ENCODE measurements around the gene CLPTM1.

CLPTM1 gene

GRCh38 chr19:45032421-45032820 is 77.2 kb downstream of the CLPTM1 start:
- H3K4me3 ChIP-seq (ENCODE audit: low read length), result no peak overlapping the region
- no peak overlapping the region for H3K23ac ChIP-seq (ENCODE audit: low read length)
- H3K79me1 ChIP-seq (ENCODE audit: low read length), result no peaks in the 10 kb centered on the region
- no peak overlapping the region for H3K18ac ChIP-seq (ENCODE audit: low read length)
- no peak overlapping the region for H3K4ac ChIP-seq (ENCODE audit: low read depth, low read length)
- no peaks in the 10 kb centered on the region for H3K4me1 ChIP-seq (ENCODE audit: control insufficient read depth, low read depth, low read length)
- no peak overlapping the region for H2BK15ac ChIP-seq (replicated peaks; ENCODE audit: low read depth)
- H3K79me2 ChIP-seq (ENCODE audit: control insufficient read depth, insufficient read depth, low read length), result no peaks in the 10 kb centered on the region
- no peak overlapping the region for H3K4me2 ChIP-seq (ENCODE audit: low read length)
- H3K36me3 ChIP-seq (ENCODE audit: control insufficient read depth, insufficient read depth, low read length), result no peaks in the 10 kb centered on the region
- H3K27me3 ChIP-seq (ENCODE audit: insufficient read depth, low read length, poor library complexity), result no peaks in the 10 kb centered on the region
- no peak for DNase-seq
- no peak overlapping the region for H2BK120ac ChIP-seq (ENCODE audit: low read depth, low read length)
- WGBS (ENCODE audit: extremely low coverage, insufficient coverage, low lambda C conversion rate), result no CpG with 5 or more reads among the region's 18 CpGs
- H2AK5ac ChIP-seq (ENCODE audit: low read length), result no peak overlapping the region
- H2BK5ac ChIP-seq (ENCODE audit: low read length), result no peak overlapping the region
- H4K5ac ChIP-seq (ENCODE audit: low read length), result no peak overlapping the region
- H3K9ac ChIP-seq (ENCODE audit: low read length), result no peak overlapping the region
- H4K8ac ChIP-seq (ENCODE audit: low read depth, low read length), result no peak overlapping the region
- H3K56ac ChIP-seq (ENCODE audit: low read length), result no peak overlapping the region
- no peak overlapping the region for H3K27ac ChIP-seq (ENCODE audit: low read depth, low read length)

- peaks cover 7% of the 10 kb centered on the region for H3K79me1 ChIP-seq (ENCODE audit: low read length)
- H2AK5ac ChIP-seq (ENCODE audit: low read length), result no peak overlapping the region
- no peak for DNase-seq
- no peak overlapping the region for H2BK120ac ChIP-seq (ENCODE audit: low read depth, low read length)
- H3K23ac ChIP-seq (ENCODE audit: low read length), result no peak overlapping the region
- no peak overlapping the region for H3K27ac ChIP-seq (ENCODE audit: low read depth, low read length)
- H4K5ac ChIP-seq (ENCODE audit: low read length), result no peak overlapping the region
- H3K4me1 ChIP-seq (ENCODE audit: control insufficient read depth, low read depth, low read length), result no peaks in the 10 kb centered on the region
- WGBS (ENCODE audit: extremely low coverage, insufficient coverage, low lambda C conversion rate), result no CpG with 5 or more reads among the region's 6 CpGs
- no peak overlapping the region for H3K4ac ChIP-seq (ENCODE audit: low read depth, low read length)
- H2BK15ac ChIP-seq (replicated peaks; ENCODE audit: low read depth), result no peak overlapping the region
- H3K4me2 ChIP-seq (ENCODE audit: low read length), result no peak overlapping the region
- no peak overlapping the region for H4K8ac ChIP-seq (ENCODE audit: low read depth, low read length)
- no peaks in the 10 kb centered on the region for H3K36me3 ChIP-seq (ENCODE audit: control insufficient read depth, insufficient read depth, low read length)
- no peak overlapping the region for H3K56ac ChIP-seq (ENCODE audit: low read length)
- no peak overlapping the region for H2BK5ac ChIP-seq (ENCODE audit: low read length)
- peaks cover 12% of the 10 kb centered on the region for H3K79me2 ChIP-seq (ENCODE audit: control insufficient read depth, insufficient read depth, low read length)
- no peak overlapping the region for H3K18ac ChIP-seq (ENCODE audit: low read length)
- no peak overlapping the region for H3K9ac ChIP-seq (ENCODE audit: low read length)
- H3K27me3 ChIP-seq (ENCODE audit: insufficient read depth, low read length, poor library complexity), result no peaks in the 10 kb centered on the region
- no peak overlapping the region for H3K4me3 ChIP-seq (ENCODE audit: low read length)
Observed at GRCh38 chr19:45035755-45036154, 80.6 kb downstream of the CLPTM1 start.

GRCh38 chr19:45037393-45038169 is 82.4 kb downstream of the CLPTM1 start:
- no peak overlapping the region for H2AK5ac ChIP-seq (ENCODE audit: low read length)
- peaks cover 14% of the 10 kb centered on the region for H3K79me1 ChIP-seq (ENCODE audit: low read length)
- no peak overlapping the region for H3K9ac ChIP-seq (ENCODE audit: low read length)
- H3K23ac ChIP-seq (ENCODE audit: low read length), result no peak overlapping the region
- H4K8ac ChIP-seq (ENCODE audit: low read depth, low read length), result no peak overlapping the region
- peaks cover 18% of the 10 kb centered on the region for H3K79me2 ChIP-seq (ENCODE audit: control insufficient read depth, insufficient read depth, low read length)
- no peak overlapping the region for H3K4me3 ChIP-seq (ENCODE audit: low read length)
- H3K4me2 ChIP-seq (ENCODE audit: low read length), result no peak overlapping the region
- no peaks in the 10 kb centered on the region for H3K36me3 ChIP-seq (ENCODE audit: control insufficient read depth, insufficient read depth, low read length)
- no CpG with 5 or more reads among the region's 37 CpGs for WGBS (ENCODE audit: extremely low coverage, insufficient coverage, low lambda C conversion rate)
- no peak overlapping the region for H3K27ac ChIP-seq (ENCODE audit: low read depth, low read length)
- no peak overlapping the region for H2BK15ac ChIP-seq (replicated peaks; ENCODE audit: low read depth)
- no peaks in the 10 kb centered on the region for H3K4me1 ChIP-seq (ENCODE audit: control insufficient read depth, low read depth, low read length)
- no peak overlapping the region for H3K4ac ChIP-seq (ENCODE audit: low read depth, low read length)
- H3K56ac ChIP-seq (ENCODE audit: low read length), result no peak overlapping the region
- no peak overlapping the region for H2BK5ac ChIP-seq (ENCODE audit: low read length)
- H3K27me3 ChIP-seq (ENCODE audit: insufficient read depth, low read length, poor library complexity), result no peaks in the 10 kb centered on the region
- H3K18ac ChIP-seq (ENCODE audit: low read length), result no peak overlapping the region
- H4K5ac ChIP-seq (ENCODE audit: low read length), result no peak overlapping the region
- DNase-seq, result no peak
- H2BK120ac ChIP-seq (ENCODE audit: low read depth, low read length), result no peak overlapping the region

GRCh38 chr19:45038931-45039893 is 84.0 kb downstream of the CLPTM1 start, which contains the start of gene CLASRP:
CLASRP (plus strand) TSS chr19:45039045; CDS start chr19:45040213, 1,168 bp downstream.
- Histone ChIP-seq H3K36me3 (ENCODE audit: control insufficient read depth, insufficient read depth, low read length) (peaks cover 5% of the 10 kb centered on the region), H3K79me2 (ENCODE audit: control insufficient read depth, insufficient read depth, low read length) (peaks cover 22% of the 10 kb centered on the region), H4K5ac (ENCODE audit: low read length) (no peak within 1 kb of the TSS), H3K27ac (ENCODE audit: low read depth, low read length) (peak within 1 kb of the TSS; percentile 75), H3K9ac (ENCODE audit: low read length) (peak within 1 kb of the TSS; percentile 99), H2BK15ac (replicated peaks; ENCODE audit: low read depth) (no peak within 1 kb of the TSS), H3K4ac (ENCODE audit: low read depth, low read length) (peak within 1 kb of the TSS; percentile 46), H3K56ac (ENCODE audit: low read length) (peak within 1 kb of the TSS; percentile 100), H3K79me1 (ENCODE audit: low read length) (peaks cover 18% of the 10 kb centered on the region), H3K27me3 (ENCODE audit: insufficient read depth, low read length, poor library complexity) (no peaks in the 10 kb centered on the region), H3K4me3 (ENCODE audit: low read length) (peak within 1 kb of the TSS; percentile 98), H3K4me1 (ENCODE audit: control insufficient read depth, low read depth, low read length) (no peaks in the 10 kb centered on the region), H4K8ac (ENCODE audit: low read depth, low read length) (no peak within 1 kb of the TSS), H2BK120ac (ENCODE audit: low read depth, low read length) (no peak within 1 kb of the TSS), H2AK5ac (ENCODE audit: low read length) (no peak within 1 kb of the TSS), H3K4me2 (ENCODE audit: low read length) (peak within 1 kb of the TSS; percentile 97), H3K18ac (ENCODE audit: low read length) (peak within 1 kb of the TSS; percentile 57), H2BK5ac (ENCODE audit: low read length) (no peak within 1 kb of the TSS), H3K23ac (ENCODE audit: low read length) (no peak within 1 kb of the TSS)
- no CpG with 5 or more reads among the region's 62 CpGs for WGBS (ENCODE audit: extremely low coverage, insufficient coverage, low lambda C conversion rate)
- DNase-seq, result peak; percentile 91

GRCh38 chr19:45040059-45040771 is 85.0 kb downstream of the CLPTM1 start:
- WGBS (ENCODE audit: extremely low coverage, insufficient coverage, low lambda C conversion rate), result no CpG with 5 or more reads among the region's 19 CpGs
- H3K27ac ChIP-seq (ENCODE audit: low read depth, low read length), result no peak overlapping the region

More at GRCh38 chr19:45040059-45040771, 85.0 kb downstream of the CLPTM1 start:
- peaks cover 26% of the 10 kb centered on the region for H3K79me2 ChIP-seq (ENCODE audit: control insufficient read depth, insufficient read depth, low read length)
- no peak overlapping the region for H2BK5ac ChIP-seq (ENCODE audit: low read length)
- no peak for DNase-seq
- no peaks in the 10 kb centered on the region for H3K4me1 ChIP-seq (ENCODE audit: control insufficient read depth, low read depth, low read length)
- H3K79me1 ChIP-seq (ENCODE audit: low read length), result peaks cover 21% of the 10 kb centered on the region
- no peaks in the 10 kb centered on the region for H3K27me3 ChIP-seq (ENCODE audit: insufficient read depth, low read length, poor library complexity)
- no peak overlapping the region for H2AK5ac ChIP-seq (ENCODE audit: low read length)
- H3K4me3 ChIP-seq (ENCODE audit: low read length), result no peak overlapping the region
- H4K5ac ChIP-seq (ENCODE audit: low read length), result no peak overlapping the region
- H3K23ac ChIP-seq (ENCODE audit: low read length), result no peak overlapping the region
- no peak overlapping the region for H3K18ac ChIP-seq (ENCODE audit: low read length)
- H3K36me3 ChIP-seq (ENCODE audit: control insufficient read depth, insufficient read depth, low read length), result peaks cover 6% of the 10 kb centered on the region
- H2BK120ac ChIP-seq (ENCODE audit: low read depth, low read length), result no peak overlapping the region
- H2BK15ac ChIP-seq (replicated peaks; ENCODE audit: low read depth), result no peak overlapping the region
- no peak overlapping the region for H3K4ac ChIP-seq (ENCODE audit: low read depth, low read length)
- no peak overlapping the region for H3K56ac ChIP-seq (ENCODE audit: low read length)
- H4K8ac ChIP-seq (ENCODE audit: low read depth, low read length), result no peak overlapping the region
- peak overlapping the region; percentile 97 for H3K4me2 ChIP-seq (ENCODE audit: low read length)
- H3K9ac ChIP-seq (ENCODE audit: low read length), result peak overlapping the region; percentile 99

Data from mesendoderm (in vitro differentiated cells).